ENCODE measurements around the gene ALOX5AP. TPM values are rescaled to one million over a fixed set of nuclear protein-coding genes. Genes with fewer than 3 reads are reported as not detected.

The ALOX5AP gene
- total and polyA plus RNA-seq, 5 donors from 2014 or later = 80.4 to 544 (median 363) TPM

- no peak overlapping the region for H3K4me3 ChIP-seq (ENCODE audit: low read depth, low read length)
- H3K27me3 ChIP-seq (ENCODE audit: control insufficient read depth, insufficient read depth, low read length) = no peaks in the 10 kb centered on the region
- H3K36me3 ChIP-seq (ENCODE audit: control insufficient read depth, insufficient read depth, low read length) = no peaks in the 10 kb centered on the region
- DNase-seq (no peak), ATAC-seq (ENCODE audit: low read depth in 2 of 2) (no peak)
- H3K36me3 Mint-ChIP-seq = no peaks in the 10 kb centered on the region
- H3K27ac Mint-ChIP-seq = no peak overlapping the region
- H3K4me1 Mint-ChIP-seq = peaks cover 6 to 13% (median 6%) of the 10 kb centered on the region in 4 donors
- H3K27me3 Mint-ChIP-seq = peaks cover 5% of the 10 kb centered on the region
- peaks cover 9% of the 10 kb centered on the region for H3K4me1 ChIP-seq (ENCODE audit: control insufficient read depth, insufficient read depth, low read length, poor library complexity, severe bottlenecking)
- H3K9me3 Mint-ChIP-seq = no peaks in the 10 kb centered on the region
- no peak overlapping the region for H3K27ac ChIP-seq (ENCODE audit: insufficient read depth, low read length, poor library complexity, severe bottlenecking)
- peak overlapping the region in 1 of 4 donors; percentile 39 for H3K4me3 Mint-ChIP-seq
- no peaks in the 10 kb centered on the region for H3K9me3 ChIP-seq (ENCODE audit: control insufficient read depth in 2 of 2, low read length in 2 of 2)
These were observed 68.4 kb downstream of the ALOX5AP start for GRCh38 chr13:30803749-30804148.

DNA sequence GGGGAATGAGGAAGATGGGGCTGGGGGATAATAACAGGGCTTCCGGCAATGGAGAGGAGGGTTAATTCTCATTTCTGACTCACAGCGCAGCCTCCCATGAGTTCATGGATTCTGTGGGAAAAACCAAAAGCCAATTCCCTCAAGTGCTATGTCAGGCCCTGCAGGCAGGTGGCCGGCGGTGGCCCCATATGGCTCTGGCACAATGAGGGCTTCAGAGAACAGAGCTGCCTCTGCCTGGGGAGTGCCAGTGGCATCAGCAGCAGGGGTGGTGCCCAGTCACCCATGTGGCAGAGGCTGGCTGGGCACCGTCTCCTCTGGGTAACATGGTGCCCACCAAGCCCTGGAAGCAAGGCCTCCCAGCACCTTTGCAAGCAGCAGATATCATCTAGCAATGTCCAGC is 69.1 kb downstream of the ALOX5AP start:
- Histone ChIP-seq H3K4me3 (ENCODE audit: low read depth, low read length) (no peak overlapping the region), H3K36me3 (ENCODE audit: control insufficient read depth, insufficient read depth, low read length) (no peaks in the 10 kb centered on the region), H3K27ac (ENCODE audit: insufficient read depth, low read length, poor library complexity, severe bottlenecking) (no peak overlapping the region), H3K9me3 (ENCODE audit: control insufficient read depth in 2 of 2, low read length in 2 of 2) (no peaks in the 10 kb centered on the region), H3K27me3 (ENCODE audit: control insufficient read depth, insufficient read depth, low read length) (no peaks in the 10 kb centered on the region), H3K4me1 (ENCODE audit: control insufficient read depth, insufficient read depth, low read length, poor library complexity, severe bottlenecking) (peaks cover 9% of the 10 kb centered on the region)
- peaks cover 5% of the 10 kb centered on the region for H3K27me3 Mint-ChIP-seq
- peaks cover 1% of the 10 kb centered on the region for H3K36me3 Mint-ChIP-seq
- DNase-seq (no peak), ATAC-seq (ENCODE audit: low read depth in 2 of 2) (no peak)
- H3K4me3 Mint-ChIP-seq = no peak overlapping the region
- H3K4me1 Mint-ChIP-seq = peaks cover 6 to 13% (median 6%) of the 10 kb centered on the region in 4 donors
- H3K9me3 Mint-ChIP-seq = no peaks in the 10 kb centered on the region
- no peak overlapping the region for H3K27ac Mint-ChIP-seq

DNA sequence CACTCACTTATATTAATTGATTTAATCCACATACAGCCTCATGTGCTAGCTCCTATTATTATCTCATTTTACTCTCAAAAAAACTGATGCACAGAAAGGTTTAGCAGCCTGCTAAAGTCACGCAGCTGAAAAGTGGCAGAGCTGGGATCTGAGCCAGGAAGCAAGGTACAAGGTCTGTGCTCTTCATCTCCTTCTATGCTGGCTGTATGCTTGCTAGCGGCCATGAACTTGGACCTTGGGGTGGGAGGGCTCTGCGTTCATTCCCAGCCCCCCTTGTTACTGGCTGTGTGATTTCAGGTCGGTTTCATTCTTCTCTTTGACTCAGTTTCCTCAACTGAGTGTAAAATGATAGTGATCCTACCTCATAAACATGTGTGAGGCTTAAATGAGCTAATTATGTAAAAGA is 69.8 kb downstream of the ALOX5AP start:
- ATAC-seq (ENCODE audit: low read depth in 2 of 2) = no peak

DNA sequence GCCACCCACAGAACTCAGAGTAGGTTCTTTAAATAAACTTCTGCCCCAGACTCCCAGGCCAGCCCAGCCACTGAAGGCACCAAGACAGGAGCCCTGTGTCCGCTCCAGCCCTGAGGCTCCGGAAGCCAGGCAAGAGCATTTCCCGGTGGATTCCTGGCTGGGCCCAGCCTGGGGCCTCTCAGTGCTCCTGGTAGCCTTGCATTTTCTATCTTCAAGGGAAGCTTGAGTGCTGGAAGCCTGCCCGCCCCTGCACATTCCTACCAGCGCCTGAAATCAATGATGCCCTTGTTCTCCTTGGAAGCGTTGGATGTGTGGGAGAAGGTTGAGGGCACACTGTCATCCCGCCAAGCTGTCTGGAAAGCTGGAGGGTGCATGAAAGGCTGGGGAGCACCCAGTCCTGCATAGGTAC is 70.3 kb downstream of the ALOX5AP start:
- DNase-seq (no peak), ATAC-seq (ENCODE audit: low read depth in 2 of 2) (no peak)
- no peak overlapping the region for H3K4me3 Mint-ChIP-seq
- peaks cover 4 to 11% (median 6%) of the 10 kb centered on the region in 4 donors for H3K4me1 Mint-ChIP-seq
- peaks cover 4% of the 10 kb centered on the region for H3K36me3 Mint-ChIP-seq
- Histone ChIP-seq H3K4me1 (ENCODE audit: control insufficient read depth, insufficient read depth, low read length, poor library complexity, severe bottlenecking) (peaks cover 9% of the 10 kb centered on the region), H3K36me3 (ENCODE audit: control insufficient read depth, insufficient read depth, low read length) (no peaks in the 10 kb centered on the region), H3K27me3 (ENCODE audit: control insufficient read depth, insufficient read depth, low read length) (no peaks in the 10 kb centered on the region), H3K9me3 (ENCODE audit: control insufficient read depth in 2 of 2, low read length in 2 of 2) (no peaks in the 10 kb centered on the region), H3K27ac (ENCODE audit: insufficient read depth, low read length, poor library complexity, severe bottlenecking) (no peak overlapping the region), H3K4me3 (ENCODE audit: low read depth, low read length) (no peak overlapping the region)
- no peaks in the 10 kb centered on the region for H3K9me3 Mint-ChIP-seq
- no peak overlapping the region for H3K27ac Mint-ChIP-seq
- H3K27me3 Mint-ChIP-seq = peaks cover 5% of the 10 kb centered on the region

More for the DNA sequence above, 69.8 kb downstream of the ALOX5AP start:
- no peaks in the 10 kb centered on the region for H3K9me3 Mint-ChIP-seq
- Histone ChIP-seq H3K27me3 (ENCODE audit: control insufficient read depth, insufficient read depth, low read length) (no peaks in the 10 kb centered on the region), H3K36me3 (ENCODE audit: control insufficient read depth, insufficient read depth, low read length) (no peaks in the 10 kb centered on the region), H3K27ac (ENCODE audit: insufficient read depth, low read length, poor library complexity, severe bottlenecking) (no peak overlapping the region), H3K4me3 (ENCODE audit: low read depth, low read length) (no peak overlapping the region), H3K9me3 (ENCODE audit: control insufficient read depth in 2 of 2, low read length in 2 of 2) (no peaks in the 10 kb centered on the region), H3K4me1 (ENCODE audit: control insufficient read depth, insufficient read depth, low read length, poor library complexity, severe bottlenecking) (peaks cover 9% of the 10 kb centered on the region)
- H3K27me3 Mint-ChIP-seq = peaks cover 5% of the 10 kb centered on the region
- H3K36me3 Mint-ChIP-seq = peaks cover 4% of the 10 kb centered on the region
- DNase-seq = no peak
- H3K4me3 Mint-ChIP-seq = no peak overlapping the region
- peaks cover 4 to 13% (median 6%) of the 10 kb centered on the region in 4 donors for H3K4me1 Mint-ChIP-seq
- peak overlapping the region in 1 of 3 donors; percentile 20 for H3K27ac Mint-ChIP-seq

- H3K27ac ChIP-seq (ENCODE audit: insufficient read depth, low read length, poor library complexity, severe bottlenecking) = no peak overlapping the region
- H3K9me3 ChIP-seq (ENCODE audit: control insufficient read depth in 2 of 2, low read length in 2 of 2) = no peaks in the 10 kb centered on the region
- Mint-ChIP-seq H3K36me3 (peaks cover 4% of the 10 kb centered on the region), H3K27me3 (peaks cover 5% of the 10 kb centered on the region), H3K27ac (no peak overlapping the region), H3K4me1 (peaks cover 4 to 7% (median 6%) of the 10 kb centered on the region in 4 donors), H3K9me3 (no peaks in the 10 kb centered on the region), H3K4me3 (no peak overlapping the region)
- DNase-seq = no peak
- no peak overlapping the region for H3K4me3 ChIP-seq (ENCODE audit: low read depth, low read length)
- no peaks in the 10 kb centered on the region for H3K27me3 ChIP-seq (ENCODE audit: control insufficient read depth, insufficient read depth, low read length)
- H3K4me1 ChIP-seq (ENCODE audit: control insufficient read depth, insufficient read depth, low read length, poor library complexity, severe bottlenecking) = peaks cover 9% of the 10 kb centered on the region
- no peaks in the 10 kb centered on the region for H3K36me3 ChIP-seq (ENCODE audit: control insufficient read depth, insufficient read depth, low read length)
- ATAC-seq (ENCODE audit: low read depth in 2 of 2) = no peak
These were observed 71.4 kb downstream of the ALOX5AP start for GRCh38 chr13:30806784-30807183.

- Mint-ChIP-seq H3K4me3 (no peak overlapping the region), H3K27ac (peak overlapping the region in 1 of 3 donors; percentile 41), H3K9me3 (no peaks in the 10 kb centered on the region), H3K4me1 (peaks cover 4 to 7% (median 5%) of the 10 kb centered on the region in 4 donors), H3K27me3 (peaks cover 8% of the 10 kb centered on the region), H3K36me3 (peaks cover 4% of the 10 kb centered on the region)
- Histone ChIP-seq H3K4me1 (ENCODE audit: control insufficient read depth, insufficient read depth, low read length, poor library complexity, severe bottlenecking) (peaks cover 9% of the 10 kb centered on the region), H3K36me3 (ENCODE audit: control insufficient read depth, insufficient read depth, low read length) (no peaks in the 10 kb centered on the region), H3K27me3 (ENCODE audit: control insufficient read depth, insufficient read depth, low read length) (no peaks in the 10 kb centered on the region), H3K27ac (ENCODE audit: insufficient read depth, low read length, poor library complexity, severe bottlenecking) (no peak overlapping the region), H3K4me3 (ENCODE audit: low read depth, low read length) (no peak overlapping the region), H3K9me3 (ENCODE audit: control insufficient read depth in 2 of 2, low read length in 2 of 2) (no peaks in the 10 kb centered on the region)
- no peak for DNase-seq
- ATAC-seq (ENCODE audit: low read depth in 2 of 2) = no peak
These were observed 72.0 kb downstream of the ALOX5AP start for GRCh38 chr13:30807392-30807791.

DNA sequence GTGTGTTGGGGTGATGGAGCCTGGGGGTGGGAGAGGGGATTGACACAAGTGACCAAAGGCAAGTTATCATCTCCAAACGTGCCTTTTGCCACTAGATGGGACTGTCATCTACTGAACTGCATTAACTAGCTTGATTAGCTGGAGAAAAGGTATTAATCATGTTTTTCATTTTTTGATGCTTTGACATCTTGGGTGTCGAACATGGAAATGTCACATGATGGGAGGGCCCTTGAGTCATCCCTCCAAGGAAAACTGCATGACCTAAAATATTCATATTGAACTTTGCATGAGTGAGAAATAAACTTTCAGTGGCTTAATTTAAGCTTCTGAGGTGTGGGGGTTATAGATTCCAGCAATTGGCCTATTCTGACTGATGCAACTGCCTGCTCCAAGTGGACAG is 73.3 kb downstream of the ALOX5AP start:
- no peak for ATAC-seq (ENCODE audit: low read depth in 2 of 2)
- H3K4me1 ChIP-seq (ENCODE audit: control insufficient read depth, insufficient read depth, low read length, poor library complexity, severe bottlenecking) = no peaks in the 10 kb centered on the region
- H3K9me3 ChIP-seq (ENCODE audit: control insufficient read depth in 2 of 2, low read length in 2 of 2) = no peaks in the 10 kb centered on the region
- peaks cover 4% of the 10 kb centered on the region for H3K36me3 Mint-ChIP-seq
- peak overlapping the region in 1 of 3 donors; percentile 62 for H3K27ac Mint-ChIP-seq
- H3K4me3 ChIP-seq (ENCODE audit: low read depth, low read length) = no peak overlapping the region
- no peaks in the 10 kb centered on the region for H3K9me3 Mint-ChIP-seq
- peaks cover 4% of the 10 kb centered on the region for H3K27me3 Mint-ChIP-seq
- no peaks in the 10 kb centered on the region for H3K27me3 ChIP-seq (ENCODE audit: control insufficient read depth, insufficient read depth, low read length)
- no peak for DNase-seq
- H3K4me3 Mint-ChIP-seq = no peak overlapping the region
- no peaks in the 10 kb centered on the region for H3K4me1 Mint-ChIP-seq
- no peak overlapping the region for H3K27ac ChIP-seq (ENCODE audit: insufficient read depth, low read length, poor library complexity, severe bottlenecking)
- H3K36me3 ChIP-seq (ENCODE audit: control insufficient read depth, insufficient read depth, low read length) = no peaks in the 10 kb centered on the region

GRCh38 chr13:30809787-30810186 is 74.4 kb downstream of the ALOX5AP start:
- ATAC-seq (ENCODE audit: low read depth in 2 of 2) (no peak), DNase-seq (no peak)
- Histone ChIP-seq H3K4me3 (ENCODE audit: low read depth, low read length) (no peak overlapping the region), H3K9me3 (ENCODE audit: control insufficient read depth in 2 of 2, low read length in 2 of 2) (no peaks in the 10 kb centered on the region), H3K36me3 (ENCODE audit: control insufficient read depth, insufficient read depth, low read length) (no peaks in the 10 kb centered on the region), H3K4me1 (ENCODE audit: control insufficient read depth, insufficient read depth, low read length, poor library complexity, severe bottlenecking) (no peaks in the 10 kb centered on the region), H3K27ac (ENCODE audit: insufficient read depth, low read length, poor library complexity, severe bottlenecking) (no peak overlapping the region), H3K27me3 (ENCODE audit: control insufficient read depth, insufficient read depth, low read length) (no peaks in the 10 kb centered on the region)
- H3K36me3 Mint-ChIP-seq = peaks cover 4% of the 10 kb centered on the region
- no peaks in the 10 kb centered on the region for H3K9me3 Mint-ChIP-seq
- H3K27ac Mint-ChIP-seq = no peak overlapping the region
- H3K4me1 Mint-ChIP-seq = no peaks in the 10 kb centered on the region
- H3K27me3 Mint-ChIP-seq = peaks cover 10% of the 10 kb centered on the region
- no peak overlapping the region for H3K4me3 Mint-ChIP-seq
